Uterus (tissue), 2 donors: ENCODE data around the gene RNF144A.

Source experiments
- CTCF ChIP-seq, 4 experiments: fragments of 200-600 bp in 2 of 4; fragments of 450-650 bp in 2 of 4; sonication (generic) in 2 of 4; IDR thresholded peaks; one replicate each; pipeline ENCODE4 v1.5.1; 2016 to 2019; ENCODE audit warnings: antibody characterized with exemption in 4 of 4, mild to moderate bottlenecking in 2 of 4, moderate library complexity in 1 of 4
- POLR2A ChIP-seq, 2 donors: fragments of 450-650 bp; IDR thresholded peaks; one replicate each; pipeline ENCODE4 v1.6.1; 2016; ENCODE audit warnings: antibody characterized with exemption in 2 of 2, mild to moderate bottlenecking in 1 of 2, moderate library complexity in 1 of 2

GRCh38 chr2:6874032-6874431, 43.2 kb upstream of the RNF144A start:
- no peak for TF ChIP-seq CTCF (IDR thresholded peaks at IDR 0.05)
- TF ChIP-seq POLR2A (IDR thresholded peaks at IDR 0.05) = no peak
